Brain microvascular endothelial cell (primary cell): ENCODE results near the gene ERC1.

Source experiments
- DNase-seq: peaks from one replicate; pipeline ENCODE4 v3.0.0-alpha.2; 2020
- H3K27ac ChIP-seq: fragments of 250-450 bp; sonication (Bioruptor Pico); 2 replicates; pipeline ENCODE4 v1.5.1; 2020; ENCODE audit warnings: mild to moderate bottlenecking, moderate library complexity
- H3K27me3 ChIP-seq: fragments of 250-450 bp; sonication (Bioruptor Pico); replicated peaks from 2 replicates; pipeline ENCODE4 v1.5.1; 2020; ENCODE audit warnings: mild to moderate bottlenecking
- H3K36me3 ChIP-seq: fragments of 250-450 bp; sonication (Bioruptor Pico); replicated peaks from 2 replicates; pipeline ENCODE4 v1.5.1; 2020; ENCODE audit warnings: mild to moderate bottlenecking
- H3K4me3 ChIP-seq: 2 replicates; pipeline ENCODE4 v1.5.1; 2011; ENCODE audit warnings: low read depth, mild to moderate bottlenecking, control low read depth, low read length, moderate library complexity
- CTCF ChIP-seq: IDR thresholded peaks from 2 replicates; pipeline ENCODE4 v1.5.1; 2011; ENCODE audit warnings: low read depth, mild to moderate bottlenecking, moderate library complexity, low read length, control low read depth, inconsistent platforms; ENCODE audit errors: missing control alignments
- in situ Hi-C: cut with HindIII; loops from 2 replicates; pipeline ENCODE4 v1.10.0; 2017; ENCODE audit warnings: low sequenced_read_pairs, low pct_ligation_motif_present

The ERC1 gene

GRCh38 chr12:1053690-1054089, 62.7 kb downstream of the ERC1 start:
- Histone ChIP-seq H3K36me3 (no peaks in the 10 kb centered on the region), H3K27ac (no peak overlapping the region), H3K4me3 (no peak overlapping the region), H3K27me3 (no peaks in the 10 kb centered on the region)
- TF ChIP-seq CTCF: no peak
- DNase-seq: no peak
- in situ Hi-C loops: no loop called here

- in situ Hi-C loops: no loop called here
- Histone ChIP-seq H3K36me3 (no peaks in the 10 kb centered on the region), H3K27ac (no peak overlapping the region), H3K27me3 (no peaks in the 10 kb centered on the region), H3K4me3 (no peak overlapping the region)
- TF ChIP-seq CTCF: no peak
- no peak for DNase-seq
Measured at GRCh38 chr12:1054117-1054870, 63.3 kb downstream of the ERC1 start.

- no peak for TF ChIP-seq CTCF
- no peaks in the 10 kb centered on the region for H3K27me3 ChIP-seq
- no peak for DNase-seq
- no peaks in the 10 kb centered on the region for H3K36me3 ChIP-seq
- H3K27ac ChIP-seq: no peak overlapping the region
- H3K4me3 ChIP-seq: no peak overlapping the region
- in situ Hi-C loops: no loop called here
Measured at GRCh38 chr12:1056390-1056789, 65.4 kb downstream of the ERC1 start.

- TF ChIP-seq CTCF: no peak
- DNase-seq: no peak
- H3K27me3 ChIP-seq: no peaks in the 10 kb centered on the region
- no peak overlapping the region for H3K27ac ChIP-seq
- no peak overlapping the region for H3K4me3 ChIP-seq
- H3K36me3 ChIP-seq: no peaks in the 10 kb centered on the region
- in situ Hi-C loops: no loop called here
Measured at GRCh38 chr12:1058423-1058822, 67.4 kb downstream of the ERC1 start.

- H3K27ac ChIP-seq: no peak overlapping the region
- DNase-seq: no peak
- H3K27me3 ChIP-seq: no peaks in the 10 kb centered on the region
- in situ Hi-C loops: no loop called here
- H3K36me3 ChIP-seq: no peaks in the 10 kb centered on the region
- no peak overlapping the region for H3K4me3 ChIP-seq
- TF ChIP-seq CTCF: no peak
Measured at GRCh38 chr12:1059162-1059561, 68.1 kb downstream of the ERC1 start.

- no peak for TF ChIP-seq CTCF
- no peak for DNase-seq
- no peaks in the 10 kb centered on the region for H3K27me3 ChIP-seq
- no peak overlapping the region for H3K4me3 ChIP-seq
- H3K27ac ChIP-seq: no peak overlapping the region
- in situ Hi-C loops: no loop called here
- no peaks in the 10 kb centered on the region for H3K36me3 ChIP-seq
Measured at GRCh38 chr12:1063852-1064251, 72.8 kb downstream of the ERC1 start.
